IPS-20b (cell line): ENCODE results near the gene RSPH6A.

Source experiments
- H3K27ac ChIP-seq: one replicate; pipeline ENCODE4 v1.5.1; 2013; ENCODE audit warnings: low read length
- H3K27me3 ChIP-seq: 2 replicates; pipeline ENCODE4 v1.6.1; 2013; ENCODE audit warnings: mild to moderate bottlenecking, low read length, inconsistent platforms; ENCODE audit not compliant: insufficient read depth
- H3K36me3 ChIP-seq: 2 replicates; pipeline ENCODE4 v1.6.1; 2013; ENCODE audit warnings: low read depth, mild to moderate bottlenecking, inconsistent platforms, low read length, moderate library complexity; ENCODE audit not compliant: insufficient read depth
- H3K4me1 ChIP-seq: 2 replicates; pipeline ENCODE4 v1.6.1; 2013; ENCODE audit warnings: mild to moderate bottlenecking, control low read depth, inconsistent platforms, low read length, moderate library complexity; ENCODE audit not compliant: insufficient read depth
- H3K4me3 ChIP-seq: 2 replicates; pipeline ENCODE4 v1.5.1; 2013; ENCODE audit warnings: mild to moderate bottlenecking, low read length, inconsistent platforms
- H3K9ac ChIP-seq: 2 replicates; pipeline ENCODE4 v1.6.1; 2013; ENCODE audit warnings: low read depth, mild to moderate bottlenecking, inconsistent platforms, low read length, moderate library complexity
- H3K9me3 ChIP-seq: 2 replicates; pipeline ENCODE4 v1.6.1; 2013; ENCODE audit warnings: mild to moderate bottlenecking, low read depth, low read length, inconsistent platforms; ENCODE audit not compliant: insufficient read depth

The RSPH6A gene

GRCh38 chr19:45794627-45795026 lies 20.5 kb downstream of the RSPH6A start:
- Histone ChIP-seq H3K9me3 (no peaks in the 10 kb centered on the region), H3K9ac (no peak overlapping the region), H3K4me1 (peaks cover 3% of the 10 kb centered on the region; the same call in 1 of the 2 replicates), H3K36me3 (peaks cover 9% of the 10 kb centered on the region), H3K27ac (no peak overlapping the region), H3K4me3 (no peak overlapping the region), H3K27me3 (no peaks in the 10 kb centered on the region)

DNA sequence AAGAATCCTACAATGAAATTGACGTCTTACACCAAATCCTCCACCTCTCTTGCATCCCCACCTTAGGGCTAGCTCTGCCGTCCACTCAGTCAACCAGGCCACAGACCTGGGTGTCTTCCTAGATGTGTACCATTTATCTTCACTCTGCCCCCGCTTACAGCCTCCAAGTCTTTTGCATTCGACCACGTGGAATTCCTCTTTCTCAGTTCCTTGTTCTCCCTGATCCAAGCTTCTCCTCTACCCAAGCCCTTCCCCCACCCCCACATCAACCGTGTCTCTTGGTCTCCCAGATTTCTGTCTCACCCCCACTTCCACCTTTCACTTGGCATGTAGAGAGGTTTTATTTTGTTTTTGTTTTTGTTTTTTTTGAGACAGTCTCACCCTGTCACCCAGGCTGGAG lies 21.2 kb downstream of the RSPH6A start:
- no peak overlapping the region for H3K27ac ChIP-seq
- peaks cover 3% of the 10 kb centered on the region; the same call in 1 of the 2 replicates for H3K4me1 ChIP-seq
- H3K9ac ChIP-seq, result no peak overlapping the region
- H3K4me3 ChIP-seq, result no peak overlapping the region
- H3K9me3 ChIP-seq, result no peaks in the 10 kb centered on the region
- H3K36me3 ChIP-seq, result peaks cover 17% of the 10 kb centered on the region
- no peaks in the 10 kb centered on the region for H3K27me3 ChIP-seq

DNA sequence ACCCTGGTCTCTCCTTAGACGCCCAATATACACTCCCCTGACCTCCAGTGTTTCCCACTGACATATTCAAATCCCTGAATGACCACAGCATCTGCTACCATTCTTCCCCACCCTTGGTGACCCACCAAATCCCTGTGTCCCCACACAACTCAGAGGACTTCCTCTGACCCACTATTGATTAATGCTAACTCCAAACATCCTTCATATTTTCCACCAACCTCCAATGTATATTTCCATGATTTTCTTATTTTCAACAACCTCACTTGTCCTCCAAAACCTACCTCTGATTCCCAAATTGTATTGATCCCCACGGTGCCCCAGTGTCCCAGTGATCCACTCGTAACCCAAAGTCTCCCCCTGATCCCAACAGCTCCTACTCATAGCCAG lies 21.9 kb downstream of the RSPH6A start:
- H3K36me3 ChIP-seq, result peaks cover 24% of the 10 kb centered on the region
- peak overlapping the region; percentile 23; the same call in 1 of the 2 replicates for H3K9ac ChIP-seq
- peak overlapping the region; percentile 50; the same call in 1 of the 2 replicates for H3K4me3 ChIP-seq
- H3K27me3 ChIP-seq, result no peaks in the 10 kb centered on the region
- no peaks in the 10 kb centered on the region for H3K9me3 ChIP-seq
- H3K27ac ChIP-seq, result no peak overlapping the region
- peaks cover 3% of the 10 kb centered on the region; the same call in 1 of the 2 replicates for H3K4me1 ChIP-seq

DNA sequence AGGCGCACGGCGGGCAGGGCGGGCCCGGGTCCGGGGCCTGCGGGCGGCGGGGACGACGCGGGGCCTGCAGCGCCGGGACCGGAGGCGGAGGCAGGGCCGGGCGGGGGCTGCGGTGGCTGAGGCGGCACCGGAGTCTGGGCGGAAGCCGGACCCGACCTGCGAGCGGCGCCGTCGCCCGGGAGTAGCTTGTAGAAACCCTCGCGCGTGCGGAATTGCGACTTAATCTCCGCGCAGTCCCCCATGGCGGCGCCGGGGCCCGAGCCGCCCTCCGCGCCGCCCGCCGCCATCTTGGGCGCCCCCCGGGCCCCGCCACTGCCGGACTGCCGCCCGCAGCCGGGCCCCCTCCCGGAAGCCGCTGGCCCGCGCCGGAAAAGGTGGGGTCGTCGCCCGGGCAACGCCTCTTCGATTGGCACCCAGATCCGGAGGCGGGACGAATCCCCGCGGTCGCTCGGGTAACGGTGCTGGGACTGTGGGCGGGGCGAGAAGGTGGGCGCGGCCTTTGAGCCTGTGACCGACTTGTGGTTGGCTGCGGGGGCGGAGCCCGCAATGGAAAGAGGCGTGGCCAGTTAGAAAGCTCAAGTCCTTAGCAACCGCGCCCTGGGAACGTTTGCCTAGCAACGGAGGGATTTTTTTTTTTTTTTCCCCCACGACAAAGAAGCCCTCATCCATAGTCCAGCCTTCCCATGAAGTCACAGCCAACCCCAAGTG lies 22.5 kb downstream of the RSPH6A start, which contains the start of gene DMWD:
Gene DMWD (minus strand): TSS at position 376 of the 708 bp plus-strand sequence. CDS start 89 bp downstream, at position 287.
- H3K27ac ChIP-seq, result peak within 1 kb of the TSS; percentile 65
- peaks cover 27% of the 10 kb centered on the region for H3K36me3 ChIP-seq
- H3K9ac ChIP-seq, result peak within 1 kb of the TSS; percentile 92; the same call in 1 of the 2 replicates

GRCh38 chr19:45791744-45792469 lies 23.2 kb downstream of the RSPH6A start:
- Histone ChIP-seq H3K4me1 (peaks cover 3% of the 10 kb centered on the region; the same call in 1 of the 2 replicates), H3K27me3 (no peaks in the 10 kb centered on the region), H3K27ac (peak overlapping the region; percentile 65), H3K9me3 (no peaks in the 10 kb centered on the region), H3K4me3 (peak overlapping the region; percentile 98), H3K36me3 (peaks cover 34% of the 10 kb centered on the region), H3K9ac (peak overlapping the region; percentile 92; the same call in 1 of the 2 replicates)

More for the DNA sequence above, 22.5 kb downstream of the RSPH6A start, which contains the start of gene DMWD:
- Histone ChIP-seq H3K4me3 (peak within 1 kb of the TSS; percentile 98), H3K27me3 (no peaks in the 10 kb centered on the region), H3K9me3 (no peaks in the 10 kb centered on the region), H3K4me1 (peaks cover 3% of the 10 kb centered on the region; the same call in 1 of the 2 replicates)

GRCh38 chr19:45790942-45791341 lies 24.2 kb downstream of the RSPH6A start:
- no peak overlapping the region for H3K27ac ChIP-seq
- H3K9ac ChIP-seq, result 0 out of 2 replicates have a peak overlapping the region, but pooled peaks have one; percentile 92
- H3K9me3 ChIP-seq, result no peaks in the 10 kb centered on the region
- H3K4me1 ChIP-seq, result peaks cover 3% of the 10 kb centered on the region; the same call in 1 of the 2 replicates
- no peaks in the 10 kb centered on the region for H3K27me3 ChIP-seq
- peak overlapping the region; percentile 98 for H3K4me3 ChIP-seq
- peaks cover 41% of the 10 kb centered on the region for H3K36me3 ChIP-seq

DNA sequence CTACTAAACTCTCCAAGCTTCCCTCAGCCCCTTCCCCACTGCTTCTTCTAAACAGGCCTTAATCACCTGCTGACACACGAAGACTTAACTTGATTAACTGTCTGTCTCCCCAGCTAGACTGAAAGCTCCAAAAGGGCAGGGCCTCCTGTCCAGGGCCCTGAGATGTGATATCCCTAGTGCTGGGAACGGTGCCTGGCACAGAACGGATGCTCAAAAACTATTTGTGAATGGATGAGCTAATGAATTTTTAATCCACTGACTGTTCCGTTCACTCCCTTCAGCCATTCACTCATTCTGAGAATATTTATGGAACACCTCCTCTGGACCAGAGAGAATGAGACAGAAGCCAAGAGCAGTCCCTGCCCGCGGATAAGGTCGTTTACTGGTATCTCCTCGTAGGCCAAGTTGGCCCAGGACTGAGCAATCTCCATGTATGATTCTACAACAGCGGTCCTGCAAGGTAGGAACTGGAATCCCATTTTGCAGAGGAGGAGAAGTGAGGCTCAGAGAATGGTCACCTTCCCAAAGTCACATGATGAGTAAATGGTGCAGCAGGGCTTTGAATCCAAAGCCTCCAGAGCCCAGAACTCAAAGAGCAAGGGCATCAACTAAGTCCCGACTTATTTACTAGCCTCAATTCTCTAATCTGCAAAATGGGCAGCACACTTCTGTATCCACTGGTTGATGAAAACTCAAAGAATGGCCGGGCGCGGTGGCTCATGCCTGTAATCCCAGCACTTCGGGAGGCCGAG lies 25.9 kb downstream of the RSPH6A start:
- peaks cover 52% of the 10 kb centered on the region for H3K36me3 ChIP-seq
- no peak overlapping the region for H3K27ac ChIP-seq

DNA sequence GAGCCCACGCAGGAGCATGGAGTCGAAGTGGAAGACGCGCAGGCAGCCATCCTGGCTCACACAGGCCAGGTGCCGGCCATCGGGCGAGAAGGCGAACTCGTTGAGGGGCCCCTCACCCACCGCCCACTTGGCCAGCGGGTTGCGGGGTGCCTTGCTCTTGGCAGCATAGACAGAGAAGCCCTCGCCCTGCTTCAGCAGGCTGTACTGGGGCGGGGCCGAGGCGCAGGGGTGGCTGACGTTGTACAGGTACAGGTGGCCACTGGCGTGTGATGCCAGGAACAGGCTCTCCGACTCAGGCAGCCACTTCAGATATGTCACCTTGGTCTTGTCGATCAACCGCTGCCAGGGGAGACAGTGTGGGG lies 28.6 kb downstream of the RSPH6A start:
- no peak overlapping the region for H3K27ac ChIP-seq
- peaks cover 52% of the 10 kb centered on the region for H3K36me3 ChIP-seq
- H3K4me3 ChIP-seq, result no peak overlapping the region
- no peak overlapping the region for H3K9ac ChIP-seq
- no peaks in the 10 kb centered on the region for H3K9me3 ChIP-seq
- H3K4me1 ChIP-seq, result peaks cover 6% of the 10 kb centered on the region; the same call in 1 of the 2 replicates
- no peaks in the 10 kb centered on the region for H3K27me3 ChIP-seq

More for the DNA sequence above, 25.9 kb downstream of the RSPH6A start:
- H3K27me3 ChIP-seq, result no peaks in the 10 kb centered on the region
- H3K4me1 ChIP-seq, result peaks cover 3% of the 10 kb centered on the region; the same call in 1 of the 2 replicates
- no peaks in the 10 kb centered on the region for H3K9me3 ChIP-seq
- no peak overlapping the region for H3K9ac ChIP-seq
- H3K4me3 ChIP-seq, result no peak overlapping the region

DNA sequence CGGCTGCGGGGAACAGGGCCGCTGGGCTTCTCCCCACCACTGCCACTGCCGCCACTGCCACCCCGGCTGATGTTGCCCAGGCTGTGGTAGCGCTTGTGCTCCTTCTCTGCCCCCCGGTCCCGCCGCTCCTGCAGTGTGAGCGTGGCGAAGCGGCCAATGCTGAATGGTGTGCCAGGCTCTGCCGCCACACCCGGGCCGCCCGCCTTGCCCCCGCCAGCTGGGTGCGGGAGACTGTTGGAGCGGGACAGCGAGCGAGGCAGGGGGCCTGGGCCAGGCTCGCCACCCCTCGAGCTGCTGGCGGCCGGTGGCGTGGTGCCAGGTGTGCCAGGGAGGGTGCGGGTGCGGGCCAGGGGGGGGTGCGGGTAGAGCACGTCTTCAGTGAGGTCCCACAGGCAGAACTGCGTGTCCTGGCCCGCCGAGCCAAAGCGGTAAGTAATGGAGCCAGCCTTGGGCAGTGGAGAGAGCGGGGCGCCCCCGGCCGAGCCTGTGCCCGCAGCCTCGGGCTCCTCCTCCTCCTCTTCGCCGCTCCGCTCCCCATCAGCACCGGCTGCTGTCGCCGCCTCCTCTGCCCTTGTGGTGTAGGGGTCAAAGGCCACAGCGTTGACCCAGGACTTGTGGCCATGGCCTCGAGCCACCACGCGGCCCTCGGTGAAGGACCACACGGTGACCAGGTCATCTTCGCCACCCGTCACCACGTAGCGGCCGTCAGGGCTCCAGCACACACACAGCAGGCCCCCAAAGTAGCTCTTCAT lies 29.2 kb downstream of the RSPH6A start:
- peaks cover 7% of the 10 kb centered on the region for H3K4me1 ChIP-seq
- H3K27me3 ChIP-seq, result peaks cover 3% of the 10 kb centered on the region
- no peak overlapping the region for H3K9ac ChIP-seq
- H3K9me3 ChIP-seq, result no peaks in the 10 kb centered on the region
- no peak overlapping the region for H3K4me3 ChIP-seq
- H3K27ac ChIP-seq, result no peak overlapping the region
- H3K36me3 ChIP-seq, result peaks cover 50% of the 10 kb centered on the region

- Histone ChIP-seq H3K36me3 (peaks cover 43% of the 10 kb centered on the region), H3K27me3 (peaks cover 12% of the 10 kb centered on the region), H3K27ac (no peak overlapping the region), H3K4me3 (no peak overlapping the region), H3K4me1 (peaks cover 12% of the 10 kb centered on the region), H3K9me3 (no peaks in the 10 kb centered on the region), H3K9ac (no peak overlapping the region)
These were observed 30.0 kb downstream of the RSPH6A start for GRCh38 chr19:45785097-45785496.

- peaks cover 38% of the 10 kb centered on the region for H3K36me3 ChIP-seq
- H3K4me1 ChIP-seq, result peaks cover 16% of the 10 kb centered on the region
- no peaks in the 10 kb centered on the region for H3K9me3 ChIP-seq
- H3K27ac ChIP-seq, result no peak overlapping the region
- H3K27me3 ChIP-seq, result peaks cover 15% of the 10 kb centered on the region
- H3K4me3 ChIP-seq, result no peak overlapping the region
- no peak overlapping the region for H3K9ac ChIP-seq
These were observed 31.0 kb downstream of the RSPH6A start for GRCh38 chr19:45784096-45784495.
